ENCODE results near the gene SETBP1. TPM values are rescaled to one million over a fixed set of nuclear protein-coding genes. Genes with fewer than 3 reads are reported as not detected.

Gene SETBP1
- total RNA-seq, 4 donors from 2014 or later = 15.6 to 27.3 (median 19.1) TPM

GRCh38 chr18:44917216-44918141, 236.8 kb downstream of the SETBP1 start:
- TF ChIP-seq CTCF (IDR thresholded peaks at IDR 0.05; ENCODE audit: low read depth) = no peak

GRCh38 chr18:44918142-44918476, 237.4 kb downstream of the SETBP1 start:
- TF ChIP-seq CTCF (IDR thresholded peaks at IDR 0.05; ENCODE audit: low read depth) = no peak

- no peak for TF ChIP-seq CTCF (IDR thresholded peaks at IDR 0.05; ENCODE audit: low read depth)
Measured at GRCh38 chr18:44920441-44920840, 239.8 kb downstream of the SETBP1 start.

- TF ChIP-seq CTCF (IDR thresholded peaks at IDR 0.05; ENCODE audit: low read depth) = no peak
Measured at GRCh38 chr18:44921974-44922373, 241.3 kb downstream of the SETBP1 start.

GRCh38 chr18:44922968-44923367, 242.3 kb downstream of the SETBP1 start:
- TF ChIP-seq CTCF (IDR thresholded peaks at IDR 0.05; ENCODE audit: low read depth) = no peak

GRCh38 chr18:44924785-44925499, 244.3 kb downstream of the SETBP1 start:
- no peak for TF ChIP-seq CTCF (IDR thresholded peaks at IDR 0.05; ENCODE audit: low read depth)

GRCh38 chr18:44927127-44927849, 246.6 kb downstream of the SETBP1 start:
- no peak for TF ChIP-seq CTCF (IDR thresholded peaks at IDR 0.05; ENCODE audit: low read depth)
